GM12878 (cell line): ENCODE data around the gene PSMD12.

Experiments
- CBFB ChIP-seq: IDR thresholded peaks from 2 replicates; pipeline ENCODE4 v1.6.1; 2016; ENCODE audit warnings: antibody characterized with exemption, low read depth
- JUND ChIP-seq: IDR thresholded peaks from 2 replicates; pipeline ENCODE4 v1.6.1; 2012; ENCODE audit warnings: low read depth, mild to moderate bottlenecking, low read length, improper control_type of control experiment, moderate library complexity
- MYC ChIP-seq: IDR thresholded peaks from 2 replicates; pipeline ENCODE4 v1.6.1; 2011; ENCODE audit warnings: mild to moderate bottlenecking, low read length, moderate library complexity, inconsistent platforms; ENCODE audit not compliant: insufficient read depth, insufficient replicate concordance, insufficient read length, severe bottlenecking
- SMC3 ChIP-seq: IDR thresholded peaks from 2 replicates; pipeline ENCODE4 v1.6.1; 2011; ENCODE audit warnings: low read length, improper control_type of control experiment, borderline replicate concordance
- ZNF384 ChIP-seq: IDR thresholded peaks from 2 replicates; pipeline ENCODE4 v1.6.1; 2012; ENCODE audit warnings: low read depth, mild to moderate bottlenecking, low read length, improper control_type of control experiment, borderline replicate concordance
- ZZZ3 ChIP-seq: IDR thresholded peaks from 2 replicates; pipeline ENCODE4 v1.6.1; 2011; ENCODE audit warnings: low read depth; ENCODE audit not compliant: control insufficient read depth, insufficient read length

GRCh38 chr17:67290711-67291291, 75.6 kb downstream of the PSMD12 start:
- no peak for TF ChIP-seq JUND
- TF ChIP-seq SMC3, result no peak
- no peak for TF ChIP-seq ZNF384
- no peak for TF ChIP-seq ZZZ3
- TF ChIP-seq CBFB, result no peak
- TF ChIP-seq MYC, result no peak
